ENCODE data around the gene URGCP. TPM values are rescaled to one million over a fixed set of nuclear protein-coding genes. Genes with fewer than 3 reads are reported as not detected.

URGCP gene
- total and polyA plus RNA-seq, 2 of the 4 experiments (the other 2 are of a cell fraction): 22.0 to 25.5 TPM

GRCh38 chr7:43844662-43845061 lies 61.7 kb downstream of the URGCP start:
- Histone ChIP-seq H3K4me2 (ENCODE audit: low read depth, low read length) (no peak overlapping the region), H4K20me1 (ENCODE audit: insufficient read depth, low read length) (no peaks in the 10 kb centered on the region), H3K4ac (ENCODE audit: low read depth, low read length) (no peak overlapping the region), H3K18ac (ENCODE audit: low read depth, low read length) (no peak overlapping the region), H3K4me1 (ENCODE audit: control insufficient read depth, insufficient read depth, low read length) (no peaks in the 10 kb centered on the region), H3K4me3 (ENCODE audit: insufficient read depth, low read depth, low read length) (no peak overlapping the region), H3K27me3 (ENCODE audit: control insufficient read depth, insufficient read depth, low read length) (no peaks in the 10 kb centered on the region), H3K36me3 (ENCODE audit: control insufficient read depth, insufficient read depth, low read length) (no peaks in the 10 kb centered on the region), H3K23ac (ENCODE audit: low read depth, low read length) (no peak overlapping the region; the same call in 1 of the 2 replicates), H2AK5ac (ENCODE audit: low read depth, low read length) (no peak overlapping the region), H3K79me1 (ENCODE audit: low read depth in 1 of 2, low read length in 2 of 2) (no peaks in the 10 kb centered on the region), H3K9me3 (ENCODE audit: control insufficient read depth, insufficient read depth, low read length) (no peaks in the 10 kb centered on the region), H3K14ac (replicated peaks; ENCODE audit: low read depth, low read length) (no peak overlapping the region), H2BK5ac (ENCODE audit: low read depth, low read length, poor library complexity, severe bottlenecking) (no peak overlapping the region), H2AFZ (replicated peaks; ENCODE audit: low read length, poor library complexity) (no peak overlapping the region), H4K5ac (ENCODE audit: low read depth, low read length) (no peak overlapping the region), H4K8ac (ENCODE audit: low read depth in 2 of 2, low read length in 2 of 2) (no peak overlapping the region), H2BK20ac (ENCODE audit: low read depth, low read length) (no peak overlapping the region), H3K27ac (ENCODE audit: insufficient read depth, low read length) (no peak overlapping the region), H2BK120ac (ENCODE audit: low read depth, low read length) (no peak overlapping the region), H3K9me1 (ENCODE audit: insufficient read depth, low read length) (no peaks in the 10 kb centered on the region), H2AK9ac (replicated peaks; ENCODE audit: low read depth, low read length, poor library complexity) (no peak overlapping the region), H2BK15ac (ENCODE audit: low read depth, low read length) (no peak overlapping the region), H4K91ac (ENCODE audit: insufficient read depth, low read depth, low read length) (no peak overlapping the region), H3K9ac (ENCODE audit: low read depth, low read length) (no peak overlapping the region), H3K56ac (ENCODE audit: extremely low read depth, insufficient read depth, low read length) (no peak overlapping the region)
- WGBS, 2 experiments (ENCODE audit: extremely low coverage in 2 of 2, insufficient read length in 1 of 2): no CpG with 5 or more reads among the region's 2 CpGs
- DNase-seq (no peak), ATAC-seq (ENCODE audit: low read depth) (no peak)
- TF ChIP-seq RFX5 (IDR thresholded peaks at IDR 0.05; ENCODE audit: low read depth, low read length) (no peak), CEBPB (IDR thresholded peaks at IDR 0.05; ENCODE audit: low read depth, low read length) (no peak), MXI1 (IDR thresholded peaks at IDR 0.05; ENCODE audit: borderline replicate concordance, low read depth, low read length) (no peak), ELK1 (IDR thresholded peaks at IDR 0.05; ENCODE audit: borderline replicate concordance, low read depth, low read length) (no peak), NFE2L2 (IDR thresholded peaks at IDR 0.05; ENCODE audit: low read depth, low read length) (no peak)
- intact Hi-C loops (cut with micrococcal nuclease) (no loop called here), in situ Hi-C loops (cut with MboI; ENCODE audit: low sequenced_read_pairs) (loop anchor here (25.0 kb wide), 1 partner anchor 907 kb away; the partner anchor contains the start of genes MRPL32 and PSMA2), dilution Hi-C loops (cut with HindIII; ENCODE audit: low sequenced_read_pairs, unreplicated experiment) (no loop called here)
- BruUV-seq (replicated peaks): no TSS peak
- ChIA-PET POLR2A (ENCODE audit: unreplicated experiment) (no interaction called here), CTCF (no interaction called here)
